TTC549 (cell line): ENCODE results near the gene SKI.

Experiments used
- FAIRE-seq: peaks from 2 replicates; lab custom pipeline; 2012; peaks lifted over from hg19 to GRCh38; lab: Jason Lieb, UNC

The SKI gene

DNA sequence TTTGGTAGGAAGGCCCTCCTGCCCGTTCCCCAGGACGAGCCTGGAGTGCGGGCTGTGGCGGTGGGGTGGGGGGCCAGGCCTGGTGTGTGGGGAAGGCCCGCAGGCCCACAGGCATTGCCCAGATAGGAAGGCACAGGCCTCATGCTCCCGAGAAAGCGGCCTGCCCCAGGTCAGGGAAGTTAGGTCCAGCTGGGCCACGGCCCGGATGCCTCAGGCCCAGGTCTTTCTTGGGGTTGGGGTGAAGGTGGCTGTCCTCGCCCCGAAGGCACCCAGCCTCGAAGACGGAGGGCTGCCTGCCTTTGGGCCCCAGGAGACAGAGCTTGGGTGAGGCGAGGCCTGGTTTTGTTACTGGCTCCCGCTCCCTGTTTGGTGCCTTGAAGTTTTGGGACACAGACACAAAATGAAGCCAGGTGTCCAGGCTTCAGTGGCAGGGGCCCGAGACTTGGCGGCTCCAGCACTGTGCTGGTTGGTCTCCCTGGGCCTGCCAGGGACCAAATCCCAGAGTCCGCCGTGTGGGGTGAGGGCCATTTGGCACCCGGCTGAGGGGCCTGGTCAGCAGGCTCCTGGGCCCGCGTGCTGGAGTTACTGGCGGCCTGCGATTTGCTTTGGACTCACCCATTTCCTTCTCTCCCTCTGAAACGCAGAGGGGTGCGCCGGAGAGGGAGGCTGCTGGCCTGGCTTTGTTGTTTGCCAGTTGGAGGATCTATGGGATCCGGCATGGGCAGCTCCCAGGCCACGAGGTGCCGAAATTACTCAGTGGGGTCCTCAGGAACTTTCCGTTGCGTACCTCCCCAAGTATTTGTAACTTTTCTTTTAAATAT is 2.0 kb downstream of the SKI start:
- FAIRE-seq, result no peak

- no peak for FAIRE-seq
These were observed 2.8 kb downstream of the SKI start for GRCh38 chr1:2230781-2231531.

DNA sequence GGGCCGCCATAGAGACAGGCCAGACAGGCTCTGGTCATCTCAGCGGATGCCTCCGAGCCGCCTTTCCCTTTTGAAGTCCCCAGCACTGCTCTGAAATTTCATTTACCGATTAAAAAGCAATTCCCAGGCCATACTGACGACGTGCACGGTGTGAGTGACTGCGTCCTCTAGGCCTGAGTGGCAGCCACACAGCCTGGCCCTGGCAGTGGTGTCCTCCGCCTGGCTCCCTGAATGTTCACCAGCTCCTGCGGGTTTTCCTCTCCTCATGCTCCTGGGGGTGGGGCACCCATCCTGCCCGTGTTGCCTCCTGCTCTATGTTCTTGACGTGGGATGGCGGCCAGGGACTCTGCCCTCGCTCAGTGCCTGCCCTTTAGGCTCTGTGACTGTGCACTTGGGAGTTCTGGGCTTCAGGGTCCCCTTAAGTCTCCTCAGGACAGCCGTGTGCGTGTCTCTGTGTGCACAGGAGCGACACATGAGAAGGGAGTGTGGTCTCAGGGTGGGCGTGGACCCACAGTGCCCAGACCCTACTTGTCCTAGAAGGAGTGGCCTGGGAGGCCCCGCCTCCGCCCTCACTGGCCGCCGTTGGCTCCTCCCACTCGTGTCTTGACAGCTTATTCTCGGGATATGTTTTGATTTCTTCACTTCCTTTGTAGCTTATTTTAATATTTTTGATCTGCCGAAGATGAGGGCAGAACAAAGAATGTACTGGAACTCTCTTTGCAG is 3.6 kb downstream of the SKI start:
- FAIRE-seq, result no peak

GRCh38 chr1:2232255-2232915 is 4.3 kb downstream of the SKI start:
- no peak for FAIRE-seq

- no peak for FAIRE-seq
These were observed 4.9 kb downstream of the SKI start for GRCh38 chr1:2232916-2233438.

DNA sequence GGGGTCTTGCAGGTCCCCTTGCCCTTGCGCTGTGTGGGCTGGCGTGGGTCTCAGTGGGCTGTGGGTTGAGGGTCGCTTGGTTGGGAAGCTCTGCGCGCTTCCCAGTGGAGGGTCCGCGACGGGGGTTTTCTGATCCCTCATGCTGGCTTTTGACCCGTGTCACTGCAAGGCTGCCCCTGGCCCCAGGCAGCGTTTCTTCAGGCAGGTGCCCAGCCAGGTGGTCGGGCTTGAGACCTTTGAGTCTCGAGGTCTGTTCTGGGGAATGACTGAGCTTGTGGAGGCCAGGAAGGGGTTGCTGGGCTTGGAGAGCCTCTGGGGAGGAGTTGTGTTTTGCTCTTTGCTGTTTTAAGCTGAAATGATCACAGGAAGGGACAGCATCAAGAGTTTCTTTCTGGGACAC is 5.3 kb downstream of the SKI start:
- no peak for FAIRE-seq

DNA sequence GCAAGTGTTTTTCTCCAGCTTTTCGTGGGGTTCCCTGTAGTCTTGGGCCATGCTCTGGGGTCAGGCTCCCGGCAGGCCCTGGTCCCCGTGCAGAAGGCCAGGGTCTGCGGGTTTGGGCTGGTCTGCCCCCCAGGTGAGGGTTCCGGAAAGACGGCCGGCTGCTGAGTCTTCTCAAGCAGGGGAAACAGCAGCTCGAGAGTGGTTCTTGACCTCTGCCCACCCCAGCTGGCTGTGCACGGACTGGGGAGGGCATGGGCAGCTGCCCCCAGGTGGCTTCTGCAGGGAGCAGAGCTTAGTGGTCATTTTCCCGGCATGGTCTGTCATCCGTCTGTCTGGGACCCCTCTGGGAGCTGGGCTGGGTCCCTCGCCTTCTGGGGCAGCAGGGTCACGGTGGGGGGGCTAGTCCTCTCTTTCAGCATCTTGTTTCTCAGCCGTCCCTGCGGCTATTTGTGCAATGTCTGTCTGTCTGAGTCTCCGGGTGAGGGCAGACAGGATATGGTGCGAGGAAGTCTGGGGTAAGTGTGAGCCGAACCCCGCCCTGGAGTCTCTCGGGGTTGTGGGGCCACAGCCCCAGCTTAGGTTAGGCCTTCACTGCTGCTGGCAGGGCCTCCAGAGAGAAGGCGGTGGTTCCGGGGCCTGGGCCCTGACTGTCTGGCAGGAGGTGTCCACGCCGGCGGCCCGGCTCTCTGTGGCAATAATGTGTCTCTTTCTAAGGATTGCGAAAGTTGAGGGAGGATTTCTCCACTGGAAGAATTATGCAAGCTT is 6.1 kb downstream of the SKI start:
- FAIRE-seq, result no peak

DNA sequence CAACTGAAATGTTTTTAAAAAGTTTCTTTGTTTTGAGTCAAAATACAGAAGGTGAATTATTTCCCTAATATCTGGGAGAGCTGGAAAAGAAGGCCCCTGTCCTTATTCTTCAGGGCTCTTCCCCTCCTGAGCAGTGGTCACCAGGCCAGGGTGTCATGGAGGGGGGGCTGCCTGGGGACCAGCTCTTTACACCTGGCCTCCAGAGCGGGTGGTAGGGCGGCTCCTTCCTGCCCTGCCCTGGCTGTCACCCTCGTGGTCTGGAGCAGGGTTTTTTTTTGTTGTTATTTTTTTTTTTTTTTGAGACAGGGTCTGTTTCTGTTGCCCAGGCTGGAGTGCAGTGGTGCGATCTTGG is 6.6 kb downstream of the SKI start:
- no peak for FAIRE-seq

- no peak for FAIRE-seq
These were observed 7.3 kb downstream of the SKI start for GRCh38 chr1:2235300-2235998.

DNA sequence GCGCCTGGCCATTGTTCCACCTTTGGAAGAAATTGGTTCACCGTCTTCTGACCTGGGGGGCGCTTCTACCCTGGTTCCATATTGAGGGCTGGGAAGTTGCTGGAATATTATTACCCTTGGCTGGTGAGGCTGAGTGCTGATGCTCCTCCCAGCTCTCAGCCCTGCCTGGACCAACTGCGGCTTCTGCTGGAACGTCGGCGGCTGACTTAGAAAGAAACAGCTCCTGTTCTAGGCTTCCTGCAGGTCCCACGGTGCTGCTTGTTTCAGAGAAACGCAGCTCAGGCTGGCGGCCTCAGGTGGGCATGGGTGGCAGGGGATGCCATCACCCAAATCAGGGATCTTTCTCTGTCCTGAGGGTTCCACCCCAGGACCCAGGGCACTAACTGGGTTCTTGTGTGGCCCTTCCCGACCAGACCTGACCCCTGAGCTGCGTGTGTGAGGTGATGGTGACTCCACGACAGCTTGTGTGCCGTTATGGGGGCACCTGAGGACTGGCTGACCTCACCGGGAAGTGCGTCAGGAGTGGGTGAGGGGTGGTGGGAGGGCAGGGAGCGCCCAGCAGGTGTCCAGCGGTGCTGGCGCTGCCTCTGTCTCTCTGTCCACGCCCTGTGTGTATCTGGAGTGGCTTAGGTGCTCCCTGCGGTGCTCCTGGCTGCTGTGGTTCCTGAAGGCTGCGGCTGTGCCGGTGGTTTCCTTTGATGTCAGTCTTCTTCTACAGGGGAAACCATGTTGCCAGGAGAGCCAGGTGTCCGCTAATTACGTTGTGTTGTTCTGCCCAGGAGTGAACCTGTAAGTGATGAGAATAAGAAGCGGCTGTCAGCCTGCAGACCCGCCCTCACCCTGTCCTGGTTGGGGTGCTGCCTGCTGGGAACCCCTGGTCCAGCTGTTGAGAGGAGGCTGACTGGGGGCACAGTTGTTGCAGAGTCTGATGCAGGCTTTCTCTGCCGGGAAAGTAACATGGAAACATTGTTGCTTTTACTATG is 8.9 kb downstream of the SKI start:
- no peak for FAIRE-seq

DNA sequence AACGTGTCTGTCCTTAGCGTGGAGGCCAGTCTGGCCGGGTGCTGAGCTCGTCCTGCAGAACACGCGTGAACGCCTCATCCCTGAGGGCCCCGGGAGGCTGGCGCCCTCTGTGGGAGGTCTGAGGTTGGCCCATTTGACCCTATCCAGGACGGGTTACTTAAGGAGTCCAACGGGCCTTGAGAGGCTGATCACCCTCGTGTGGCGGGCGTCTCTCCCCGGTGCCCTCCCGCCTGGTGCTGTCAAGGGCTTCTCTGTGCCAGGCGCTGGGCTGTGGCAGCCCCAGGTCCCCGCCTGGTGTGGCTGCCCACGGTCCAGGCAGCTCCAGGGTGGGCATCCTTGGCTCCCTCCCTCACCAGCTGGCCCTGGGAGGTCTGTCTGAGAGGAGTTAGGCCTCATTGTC is 9.7 kb downstream of the SKI start:
- no peak for FAIRE-seq

- FAIRE-seq, result no peak
These were observed 10.4 kb downstream of the SKI start for GRCh38 chr1:2238361-2239012.

GRCh38 chr1:2239013-2239370 is 10.9 kb downstream of the SKI start:
- no peak for FAIRE-seq

GRCh38 chr1:2239384-2239985 is 11.4 kb downstream of the SKI start:
- no peak for FAIRE-seq

- no peak for FAIRE-seq
These were observed 12.4 kb downstream of the SKI start for GRCh38 chr1:2240270-2241156.

DNA sequence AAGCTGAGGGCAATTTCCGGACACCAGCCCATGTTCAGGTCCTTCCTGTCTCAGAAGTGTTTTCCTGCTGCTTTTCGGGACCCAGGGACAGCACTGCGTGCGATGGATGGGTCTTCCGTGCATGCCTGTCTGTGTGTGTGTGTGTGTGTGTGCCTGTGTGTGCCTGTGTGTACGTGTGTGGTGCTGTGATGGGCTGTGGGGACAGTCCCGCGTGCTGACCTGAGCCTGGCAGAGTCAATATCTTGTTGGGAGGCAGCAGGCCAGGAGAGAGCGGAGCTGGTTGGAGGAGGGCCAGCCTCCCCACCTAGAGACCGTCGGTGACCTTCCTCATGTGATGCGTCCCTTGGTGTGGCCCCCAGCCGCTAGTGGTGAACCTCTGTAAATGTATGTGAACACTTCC is 13.7 kb downstream of the SKI start:
- no peak for FAIRE-seq

DNA sequence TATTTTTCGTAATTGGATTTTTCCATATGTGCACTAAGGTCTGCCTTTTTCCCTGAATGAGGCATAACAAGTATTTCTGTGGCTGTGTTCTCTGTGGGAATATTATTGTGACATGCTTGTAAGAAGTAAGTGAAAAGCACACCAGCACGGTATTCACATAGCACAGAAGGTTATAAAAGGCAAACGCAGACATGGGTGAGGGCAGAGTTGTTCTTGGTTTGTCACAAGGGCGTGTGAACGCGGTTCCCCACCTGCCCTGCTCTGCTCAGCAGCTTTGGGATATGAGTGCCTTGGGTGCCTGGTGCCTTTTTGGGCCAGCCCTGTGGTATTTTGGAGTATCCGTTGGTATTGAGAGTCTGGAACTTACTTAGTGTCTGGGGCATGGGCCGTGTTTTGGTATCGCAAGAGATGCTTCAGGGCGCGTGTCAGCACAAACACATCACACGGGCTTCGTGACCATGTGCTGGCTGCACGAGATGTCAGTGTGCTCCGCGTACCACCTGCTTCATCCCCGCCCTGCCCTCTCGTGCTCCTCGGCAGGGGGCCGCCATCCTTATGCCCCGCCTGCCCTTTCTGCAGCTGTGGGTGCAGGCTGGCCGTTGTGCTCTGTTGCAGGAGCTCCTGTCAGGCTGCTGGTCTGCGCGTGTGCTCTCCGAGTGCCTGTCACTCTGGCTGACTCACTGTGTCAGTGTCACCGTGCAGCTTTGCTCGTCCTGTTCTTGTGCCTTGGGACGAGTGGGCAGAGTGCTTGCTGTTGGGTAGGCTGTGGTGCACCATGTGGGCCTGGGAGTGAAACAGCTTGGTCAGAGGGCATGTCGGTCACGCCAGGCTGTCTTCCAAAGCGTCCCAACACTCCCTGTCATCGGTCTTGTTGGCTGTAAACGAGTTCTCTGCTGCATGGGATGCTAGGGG is 15.0 kb downstream of the SKI start:
- FAIRE-seq, result no peak
